Mucosa of stomach (tissue), 1 donor: ENCODE data around the gene TRERF1.
"Not testable (repeated sequence)": the region's sequence is repeated elsewhere in the genome, so short reads cannot be mapped to it uniquely, and the experiment has no call there.

Experiments
- H3K27me3 ChIP-seq: one replicate; pipeline ENCODE4 v1.7.0; 2013; ENCODE audit warnings: mild to moderate bottlenecking, low read length; ENCODE audit not compliant: control insufficient read depth, insufficient read depth
- H3K36me3 ChIP-seq: one replicate; pipeline ENCODE4 v1.7.0; 2013; ENCODE audit warnings: low read length; ENCODE audit not compliant: control insufficient read depth, insufficient read depth
- H3K4me1 ChIP-seq: one replicate; pipeline ENCODE4 v1.7.0; 2013; ENCODE audit warnings: mild to moderate bottlenecking, low read length; ENCODE audit not compliant: control insufficient read depth, insufficient read depth
- H3K4me3 ChIP-seq: one replicate; pipeline ENCODE4 v1.7.0; 2013; ENCODE audit warnings: low read length
- H3K9ac ChIP-seq: one replicate; pipeline ENCODE4 v1.7.0; 2013; ENCODE audit warnings: mild to moderate bottlenecking, low read length, moderate library complexity
- H3K9me3 ChIP-seq: one replicate; pipeline ENCODE4 v1.7.0; 2013; ENCODE audit warnings: mild to moderate bottlenecking, low read length, moderate library complexity; ENCODE audit not compliant: control insufficient read depth
- donor health status: Pancreatic carcinoma.

TRERF1 gene

DNA sequence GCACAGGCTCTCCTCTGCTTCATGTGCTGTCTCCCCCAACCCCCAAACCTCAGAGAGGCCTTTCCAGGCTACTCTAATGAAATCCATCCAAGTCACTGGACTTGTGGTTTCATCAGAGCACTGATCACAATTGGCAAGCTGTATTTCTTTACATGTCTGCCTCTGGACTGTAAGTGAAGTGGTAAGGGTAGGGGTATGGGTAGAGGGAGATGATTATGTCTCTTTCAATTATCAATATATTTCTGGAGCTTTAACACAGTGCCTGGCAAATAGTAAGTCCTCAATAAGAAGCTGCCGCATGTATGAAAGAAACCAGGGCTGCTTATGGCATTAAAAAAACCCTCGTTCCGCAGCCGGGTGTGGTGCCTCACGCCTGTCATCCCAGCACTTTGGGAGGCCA, 5.4 kb downstream of the TRERF1 start:
- peaks cover 37% of the 10 kb centered on the region for H3K4me1 ChIP-seq
- H3K9me3 ChIP-seq, result no peaks in the 10 kb centered on the region
- H3K36me3 ChIP-seq, result no peaks in the 10 kb centered on the region
- no peak overlapping the region for H3K4me3 ChIP-seq
- H3K27me3 ChIP-seq, result no peaks in the 10 kb centered on the region
- H3K9ac ChIP-seq, result no peak overlapping the region

- peaks cover 39% of the 10 kb centered on the region for H3K4me1 ChIP-seq
- H3K27me3 ChIP-seq, H3K36me3 ChIP-seq, H3K4me3 ChIP-seq, H3K9me3 ChIP-seq, H3K9ac ChIP-seq: not testable (repeated sequence)
Measured at GRCh38 chr6:42445955-42446354, 5.8 kb downstream of the TRERF1 start.

DNA sequence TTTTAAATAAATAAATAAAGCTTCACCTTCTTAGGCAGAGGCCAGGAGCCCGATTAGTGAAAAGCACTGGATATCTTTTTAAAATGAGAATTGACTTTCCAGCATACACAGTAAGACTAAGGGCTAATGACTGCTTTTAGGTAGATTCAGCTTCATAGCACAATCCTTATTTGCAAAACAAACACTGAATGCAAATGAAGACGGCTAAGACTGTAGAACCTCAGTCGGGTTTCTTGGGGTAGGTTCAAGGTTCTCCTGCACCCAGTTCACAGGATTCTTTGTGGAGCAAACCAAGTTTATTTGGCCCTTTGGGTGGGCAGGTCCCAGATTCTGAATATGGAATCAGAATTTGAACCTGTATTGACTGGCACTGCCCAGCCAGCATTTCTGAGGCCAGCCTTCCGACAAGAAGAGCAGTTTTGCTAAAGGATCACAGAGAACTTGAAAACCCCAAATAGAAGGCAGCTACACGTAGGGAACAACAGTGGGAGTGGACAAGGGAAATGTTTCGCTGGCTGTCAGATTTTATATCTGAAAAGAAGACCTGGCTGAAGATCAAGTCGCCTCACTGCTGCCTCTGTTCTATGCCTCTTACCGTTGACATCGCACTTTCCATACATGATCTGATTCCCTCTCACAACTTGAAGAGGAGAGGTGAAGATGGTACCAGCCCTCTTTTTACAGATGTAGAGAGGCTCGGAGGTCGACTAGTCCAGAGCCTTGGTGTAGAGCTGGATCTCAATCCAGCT, 8.2 kb downstream of the TRERF1 start:
- Histone ChIP-seq H3K4me1 (peaks cover 22% of the 10 kb centered on the region), H3K36me3 (no peaks in the 10 kb centered on the region), H3K27me3 (no peaks in the 10 kb centered on the region), H3K4me3 (no peak overlapping the region), H3K9ac (peak overlapping the region; percentile 30), H3K9me3 (no peaks in the 10 kb centered on the region)

- no peaks in the 10 kb centered on the region for H3K36me3 ChIP-seq
- no peaks in the 10 kb centered on the region for H3K27me3 ChIP-seq
- no peaks in the 10 kb centered on the region for H3K9me3 ChIP-seq
- no peak overlapping the region for H3K4me3 ChIP-seq
- peaks cover 22% of the 10 kb centered on the region for H3K4me1 ChIP-seq
- H3K9ac ChIP-seq, result no peak overlapping the region
Measured at GRCh38 chr6:42441697-42442081, 10.0 kb downstream of the TRERF1 start.

GRCh38 chr6:42440778-42441696, 10.7 kb downstream of the TRERF1 start:
- Histone ChIP-seq H3K9me3 (no peaks in the 10 kb centered on the region), H3K27me3 (no peaks in the 10 kb centered on the region), H3K9ac (peak overlapping the region; percentile 31), H3K4me3 (no peak overlapping the region), H3K4me1 (peaks cover 22% of the 10 kb centered on the region), H3K36me3 (no peaks in the 10 kb centered on the region)

GRCh38 chr6:42440027-42440426, 11.7 kb downstream of the TRERF1 start:
- Histone ChIP-seq H3K36me3 (no peaks in the 10 kb centered on the region), H3K4me3 (no peak overlapping the region), H3K4me1 (peaks cover 22% of the 10 kb centered on the region), H3K27me3 (no peaks in the 10 kb centered on the region), H3K9me3 (no peaks in the 10 kb centered on the region), H3K9ac (no peak overlapping the region)

DNA sequence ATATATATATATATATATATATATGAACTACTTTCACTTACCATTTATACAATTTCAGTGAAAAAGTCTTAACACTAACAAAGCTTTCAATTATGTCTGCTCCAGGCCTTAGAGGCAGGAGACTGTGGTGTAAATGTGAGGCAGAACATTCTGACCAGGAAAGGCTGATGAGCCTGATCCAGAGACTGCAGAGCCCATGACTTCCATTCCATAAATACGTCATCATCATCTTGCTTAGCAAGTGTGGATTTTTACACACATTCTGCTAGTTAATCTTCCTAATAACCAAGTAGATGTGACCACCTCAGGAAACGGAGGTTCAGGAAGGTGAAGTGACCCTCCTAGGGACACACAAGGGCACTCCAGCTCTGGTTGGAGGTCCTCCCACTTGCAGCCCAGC, 14.9 kb downstream of the TRERF1 start:
- Histone ChIP-seq H3K9me3 (no peaks in the 10 kb centered on the region), H3K9ac (no peak overlapping the region), H3K36me3 (no peaks in the 10 kb centered on the region), H3K4me3 (no peak overlapping the region), H3K4me1 (peaks cover 6% of the 10 kb centered on the region), H3K27me3 (no peaks in the 10 kb centered on the region)

DNA sequence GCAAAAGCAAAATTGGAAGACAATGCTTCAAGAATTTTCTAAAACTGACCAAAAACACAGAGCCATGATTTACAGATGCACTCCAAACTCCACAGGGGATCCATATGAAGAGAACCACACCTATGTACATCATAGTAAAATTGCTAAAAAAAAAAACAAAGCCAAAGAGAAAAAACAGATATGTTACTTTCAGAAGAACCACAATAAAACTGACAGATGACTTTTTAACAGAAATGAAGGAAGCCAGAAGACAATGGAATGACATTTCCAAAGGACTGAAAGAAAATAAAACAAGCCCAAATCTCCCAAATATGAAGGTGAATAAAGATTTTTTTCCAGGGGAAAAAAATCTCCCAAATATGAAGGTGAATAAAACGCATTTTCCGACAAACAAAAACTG, 17.5 kb downstream of the TRERF1 start:
- Histone ChIP-seq H3K36me3 (no peaks in the 10 kb centered on the region), H3K9ac (no peak overlapping the region), H3K9me3 (no peaks in the 10 kb centered on the region)

GRCh38 chr6:42433409-42433808, 18.3 kb downstream of the TRERF1 start:
- Histone ChIP-seq H3K9ac (no peak overlapping the region), H3K27me3 (no peaks in the 10 kb centered on the region), H3K4me1 (peaks cover 9% of the 10 kb centered on the region), H3K4me3 (no peak overlapping the region), H3K9me3 (no peaks in the 10 kb centered on the region), H3K36me3 (no peaks in the 10 kb centered on the region)

More for the DNA sequence above, 17.5 kb downstream of the TRERF1 start:
- H3K4me1 ChIP-seq, result peaks cover 1% of the 10 kb centered on the region
- H3K27me3 ChIP-seq, result no peaks in the 10 kb centered on the region
- H3K4me3 ChIP-seq, result no peak overlapping the region

GRCh38 chr6:42431877-42432276, 19.8 kb downstream of the TRERF1 start:
- H3K36me3 ChIP-seq, result no peaks in the 10 kb centered on the region

GRCh38 chr6:42431356-42431755, 20.4 kb downstream of the TRERF1 start:
- H3K9me3 ChIP-seq, result no peaks in the 10 kb centered on the region
- no peak overlapping the region for H3K4me3 ChIP-seq
- H3K27me3 ChIP-seq, result no peaks in the 10 kb centered on the region
- no peak overlapping the region for H3K9ac ChIP-seq
- H3K4me1 ChIP-seq, result peaks cover 17% of the 10 kb centered on the region
- H3K36me3 ChIP-seq, result no peaks in the 10 kb centered on the region

More at GRCh38 chr6:42431877-42432276, 19.8 kb downstream of the TRERF1 start:
- Histone ChIP-seq H3K4me3 (no peak overlapping the region), H3K9me3 (no peaks in the 10 kb centered on the region), H3K9ac (no peak overlapping the region), H3K27me3 (no peaks in the 10 kb centered on the region), H3K4me1 (peaks cover 17% of the 10 kb centered on the region)

DNA sequence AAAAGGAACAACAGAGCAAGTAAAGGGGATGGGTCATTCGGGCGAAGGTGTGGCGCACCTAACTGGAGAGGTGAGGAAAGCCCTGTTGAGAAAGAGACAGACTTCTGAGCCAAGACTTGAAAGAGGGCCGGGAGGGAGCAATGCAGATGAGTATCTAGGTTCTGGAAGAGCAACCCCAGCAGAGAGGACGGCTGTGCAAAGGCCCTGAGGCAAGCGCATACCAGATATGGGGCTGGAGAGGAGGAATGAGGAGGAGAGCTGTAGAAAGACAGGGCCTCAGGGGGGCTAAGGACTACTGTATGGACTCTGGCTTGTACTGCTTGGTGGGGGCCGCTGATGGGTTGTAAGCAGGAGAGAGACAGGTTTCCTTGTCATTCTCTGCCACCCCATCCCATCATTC, 21.9 kb downstream of the TRERF1 start:
- no peak overlapping the region for H3K9ac ChIP-seq
- no peaks in the 10 kb centered on the region for H3K36me3 ChIP-seq
- H3K9me3 ChIP-seq, result no peaks in the 10 kb centered on the region
- no peaks in the 10 kb centered on the region for H3K27me3 ChIP-seq
- H3K4me1 ChIP-seq, result peaks cover 23% of the 10 kb centered on the region
- no peak overlapping the region for H3K4me3 ChIP-seq
